ENCODE results near the gene ENTREP3.

The ENTREP3 gene

DNA sequence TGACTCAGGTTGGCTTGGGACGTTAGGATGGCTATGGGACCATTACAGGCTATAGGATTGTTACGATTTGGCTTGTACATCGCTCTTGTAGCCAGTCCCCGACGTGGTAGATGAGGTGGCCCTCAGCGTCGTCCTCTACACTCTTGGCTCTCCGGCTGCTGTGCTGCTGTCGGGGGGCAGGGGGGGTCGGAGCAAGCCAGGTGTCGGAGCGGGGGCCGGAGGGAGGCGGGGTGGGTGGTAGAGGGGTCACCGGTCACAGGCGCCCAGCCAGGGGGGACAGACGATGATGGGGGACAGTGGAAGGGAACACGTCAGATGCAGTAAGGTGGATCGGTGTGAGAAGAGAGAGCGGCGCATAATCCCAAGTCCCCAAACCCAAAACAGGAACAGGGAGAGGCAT is 13.3 kb upstream of the ENTREP3 start:
- no peaks in the 10 kb centered on the region for H3K9me3 ChIP-seq (ENCODE audit: control insufficient read depth, low read length)
- no peak overlapping the region for H2BK5ac ChIP-seq (ENCODE audit: low read depth, low read length, poor library complexity, severe bottlenecking)
- H4K91ac ChIP-seq (ENCODE audit: low read length) = no peak overlapping the region
- no peak overlapping the region for H3K18ac ChIP-seq (ENCODE audit: low read depth in 1 of 2, low read length in 2 of 2)
- no peaks in the 10 kb centered on the region for H3K4me1 ChIP-seq (ENCODE audit: control insufficient read depth, insufficient read depth, low read depth, low read length)
- no peak overlapping the region for H3K4me2 ChIP-seq (ENCODE audit: low read length, poor library complexity, severe bottlenecking)
- no peaks in the 10 kb centered on the region for H3K27me3 ChIP-seq (ENCODE audit: control insufficient read depth in 1 of 2, insufficient read depth in 1 of 2, low read length in 2 of 2)
- no peak overlapping the region for H2AK5ac ChIP-seq (ENCODE audit: low read length, severe bottlenecking)
- H2BK12ac ChIP-seq (ENCODE audit: low read length in 2 of 2) = no peak overlapping the region
- peaks cover 26% of the 10 kb centered on the region for H3K79me1 ChIP-seq (replicated peaks; ENCODE audit: low read length, poor library complexity, severe bottlenecking)
- H3K36me3 ChIP-seq (ENCODE audit: control insufficient read depth in 1 of 2, insufficient read depth in 2 of 2, low read depth in 1 of 2, low read length in 2 of 2) = peaks cover 58 to 77% of the 10 kb centered on the region in 2 experiments
- H3K27ac ChIP-seq (ENCODE audit: low read length, poor library complexity, severe bottlenecking) = no peak overlapping the region
- no peak overlapping the region for H3K4me3 ChIP-seq (ENCODE audit: insufficient read depth in 1 of 2, low read depth in 1 of 2, low read length in 2 of 2)
- no peak overlapping the region for H3K4ac ChIP-seq (ENCODE audit: low read depth in 1 of 2, low read length in 2 of 2)
- no peak overlapping the region for H4K8ac ChIP-seq (ENCODE audit: low read length)
- no peak overlapping the region for H2AFZ ChIP-seq (ENCODE audit: low read depth, low read length)
- no peak overlapping the region for H2BK120ac ChIP-seq (ENCODE audit: low read depth, low read length)
- H3K9ac ChIP-seq (ENCODE audit: low read length) = peak overlapping the region; percentile 47
- no peak overlapping the region for H3K14ac ChIP-seq (ENCODE audit: low read length in 2 of 2)
- no peak for DNase-seq
- H2BK15ac ChIP-seq (ENCODE audit: low read depth, poor library complexity, severe bottlenecking) = no peak overlapping the region
- H3K23ac ChIP-seq (ENCODE audit: low read length in 2 of 2) = no peak overlapping the region
- WGBS = 97% methylated on average over 14 of the region's 21 CpGs

DNA sequence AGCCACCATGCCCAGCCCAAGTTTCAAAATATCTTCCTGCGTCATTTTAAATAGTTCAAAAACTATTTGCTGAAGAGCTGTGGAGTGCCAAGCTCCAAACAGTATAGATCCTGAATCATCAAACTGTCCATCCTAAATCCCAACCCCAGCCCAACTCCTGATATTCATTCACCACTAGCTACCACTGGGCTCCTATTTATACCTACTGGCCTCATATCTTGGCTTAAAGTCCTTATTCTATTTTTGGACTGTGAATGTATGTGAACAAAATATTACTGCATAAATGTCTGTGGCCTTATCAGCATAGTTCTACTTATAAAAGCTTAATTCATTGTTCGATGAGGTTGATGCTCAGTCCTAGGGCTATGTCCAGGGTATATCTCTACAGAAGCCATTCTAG is 12.1 kb upstream of the ENTREP3 start:
- Histone ChIP-seq H3K4me2 (ENCODE audit: low read length, poor library complexity, severe bottlenecking) (no peak overlapping the region), H4K91ac (ENCODE audit: low read length) (no peak overlapping the region), H2AFZ (ENCODE audit: low read depth, low read length) (no peak overlapping the region), H2BK12ac (ENCODE audit: low read length in 2 of 2) (no peak overlapping the region), H2AK5ac (ENCODE audit: low read length, severe bottlenecking) (no peak overlapping the region), H3K4ac (ENCODE audit: low read depth in 1 of 2, low read length in 2 of 2) (no peak overlapping the region), H3K14ac (ENCODE audit: low read length in 2 of 2) (no peak overlapping the region), H3K27me3 (ENCODE audit: control insufficient read depth in 1 of 2, insufficient read depth in 1 of 2, low read length in 2 of 2) (no peaks in the 10 kb centered on the region), H3K18ac (ENCODE audit: low read depth in 1 of 2, low read length in 2 of 2) (no peak overlapping the region), H3K36me3 (ENCODE audit: control insufficient read depth in 1 of 2, insufficient read depth in 2 of 2, low read depth in 1 of 2, low read length in 2 of 2) (peaks cover 65 to 88% of the 10 kb centered on the region in 2 experiments), H2BK120ac (ENCODE audit: low read depth, low read length) (no peak overlapping the region), H2BK15ac (ENCODE audit: low read depth, poor library complexity, severe bottlenecking) (no peak overlapping the region), H3K4me3 (ENCODE audit: insufficient read depth in 1 of 2, low read depth in 1 of 2, low read length in 2 of 2) (no peak overlapping the region), H3K9me3 (ENCODE audit: control insufficient read depth, low read length) (no peaks in the 10 kb centered on the region), H2BK5ac (ENCODE audit: low read depth, low read length, poor library complexity, severe bottlenecking) (no peak overlapping the region), H3K9ac (ENCODE audit: low read length) (peak overlapping the region; percentile 47), H3K79me1 (replicated peaks; ENCODE audit: low read length, poor library complexity, severe bottlenecking) (peaks cover 26% of the 10 kb centered on the region), H3K4me1 (ENCODE audit: control insufficient read depth, insufficient read depth, low read depth, low read length) (no peaks in the 10 kb centered on the region), H3K27ac (ENCODE audit: low read length, poor library complexity, severe bottlenecking) (no peak overlapping the region), H3K23ac (ENCODE audit: low read length in 2 of 2) (no peak overlapping the region), H4K8ac (ENCODE audit: low read length) (no peak overlapping the region)
- WGBS = 100% methylated on average over 2 of the region's 2 CpGs
- no peak for DNase-seq

DNA sequence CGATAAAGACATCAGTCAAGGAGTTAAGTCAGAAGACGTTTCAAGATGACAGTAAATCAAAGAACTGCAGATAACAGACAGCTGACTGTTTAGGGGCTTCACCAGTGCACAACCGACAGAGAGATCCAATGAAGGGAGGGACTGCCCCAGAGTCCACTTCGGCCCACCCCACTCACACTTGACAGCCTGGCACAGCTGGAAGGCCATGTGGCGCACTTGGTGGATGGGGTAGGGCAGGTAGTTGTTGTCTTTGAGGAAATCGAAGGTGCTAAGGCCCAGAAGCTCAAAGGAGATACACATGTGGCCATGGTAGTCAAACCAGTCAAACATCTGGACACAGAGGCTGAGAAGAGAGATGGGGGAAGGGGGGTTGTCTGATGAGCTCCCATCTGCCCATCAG is 11.3 kb upstream of the ENTREP3 start:
- Histone ChIP-seq H3K4me3 (ENCODE audit: insufficient read depth in 1 of 2, low read depth in 1 of 2, low read length in 2 of 2) (no peak overlapping the region), H3K9ac (ENCODE audit: low read length) (no peak overlapping the region), H3K23ac (ENCODE audit: low read length in 2 of 2) (no peak overlapping the region), H3K4me1 (ENCODE audit: control insufficient read depth, insufficient read depth, low read depth, low read length) (peaks cover 1% of the 10 kb centered on the region), H4K91ac (ENCODE audit: low read length) (no peak overlapping the region), H2AK5ac (ENCODE audit: low read length, severe bottlenecking) (no peak overlapping the region), H3K18ac (ENCODE audit: low read depth in 1 of 2, low read length in 2 of 2) (no peak overlapping the region), H4K8ac (ENCODE audit: low read length) (no peak overlapping the region), H2AFZ (ENCODE audit: low read depth, low read length) (no peak overlapping the region), H3K79me1 (replicated peaks; ENCODE audit: low read length, poor library complexity, severe bottlenecking) (peaks cover 26% of the 10 kb centered on the region), H3K36me3 (ENCODE audit: control insufficient read depth in 1 of 2, insufficient read depth in 2 of 2, low read depth in 1 of 2, low read length in 2 of 2) (peaks cover 65 to 85% of the 10 kb centered on the region in 2 experiments), H3K4me2 (ENCODE audit: low read length, poor library complexity, severe bottlenecking) (no peak overlapping the region), H3K9me3 (ENCODE audit: control insufficient read depth, low read length) (no peaks in the 10 kb centered on the region), H2BK5ac (ENCODE audit: low read depth, low read length, poor library complexity, severe bottlenecking) (no peak overlapping the region), H3K4ac (ENCODE audit: low read depth in 1 of 2, low read length in 2 of 2) (no peak overlapping the region), H2BK12ac (ENCODE audit: low read length in 2 of 2) (no peak overlapping the region), H3K27ac (ENCODE audit: low read length, poor library complexity, severe bottlenecking) (no peak overlapping the region), H3K27me3 (ENCODE audit: control insufficient read depth in 1 of 2, insufficient read depth in 1 of 2, low read length in 2 of 2) (no peaks in the 10 kb centered on the region), H3K14ac (ENCODE audit: low read length in 2 of 2) (no peak overlapping the region), H2BK15ac (ENCODE audit: low read depth, poor library complexity, severe bottlenecking) (no peak overlapping the region), H2BK120ac (ENCODE audit: low read depth, low read length) (no peak overlapping the region)
- no peak for DNase-seq
- 90% methylated on average over 4 of the region's 6 CpGs for WGBS

DNA sequence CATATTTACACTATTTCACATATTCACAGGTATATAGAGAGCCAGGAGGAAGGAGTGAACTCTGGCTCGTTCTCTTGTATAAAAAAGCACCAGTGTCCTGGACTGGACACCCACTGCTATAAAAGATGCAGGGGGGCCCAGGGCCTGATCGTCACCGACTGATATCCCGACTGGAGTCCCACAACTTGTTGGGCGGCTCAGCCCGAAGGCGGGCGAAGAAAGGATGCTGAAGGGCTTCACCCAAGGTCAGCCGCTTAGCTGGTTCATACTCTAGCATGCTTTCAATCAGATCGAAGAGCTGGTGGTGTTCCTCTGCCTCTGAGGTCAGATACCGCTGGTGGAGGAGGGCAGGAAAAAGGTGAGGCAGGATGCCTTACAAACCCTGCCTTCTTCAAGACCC is 7.8 kb upstream of the ENTREP3 start:
- 91% methylated on average over 11 of the region's 11 CpGs for WGBS
- Histone ChIP-seq H3K14ac (ENCODE audit: low read length in 2 of 2) (no peak overlapping the region), H3K4me1 (ENCODE audit: control insufficient read depth, insufficient read depth, low read depth, low read length) (peaks cover 12% of the 10 kb centered on the region), H2BK120ac (ENCODE audit: low read depth, low read length) (no peak overlapping the region), H3K36me3 (ENCODE audit: control insufficient read depth in 1 of 2, insufficient read depth in 2 of 2, low read depth in 1 of 2, low read length in 2 of 2) (peaks cover 48 to 73% of the 10 kb centered on the region in 2 experiments), H3K18ac (ENCODE audit: low read depth in 1 of 2, low read length in 2 of 2) (no peak overlapping the region), H3K27ac (ENCODE audit: low read length, poor library complexity, severe bottlenecking) (no peak overlapping the region), H4K8ac (ENCODE audit: low read length) (no peak overlapping the region), H3K4me2 (ENCODE audit: low read length, poor library complexity, severe bottlenecking) (no peak overlapping the region), H3K9me3 (ENCODE audit: control insufficient read depth, low read length) (no peaks in the 10 kb centered on the region), H3K9ac (ENCODE audit: low read length) (peak overlapping the region; percentile 96), H4K91ac (ENCODE audit: low read length) (no peak overlapping the region), H3K79me1 (replicated peaks; ENCODE audit: low read length, poor library complexity, severe bottlenecking) (peaks cover 25% of the 10 kb centered on the region), H2AFZ (ENCODE audit: low read depth, low read length) (no peak overlapping the region), H3K27me3 (ENCODE audit: control insufficient read depth in 1 of 2, insufficient read depth in 1 of 2, low read length in 2 of 2) (no peaks in the 10 kb centered on the region), H2BK15ac (ENCODE audit: low read depth, poor library complexity, severe bottlenecking) (no peak overlapping the region), H2AK5ac (ENCODE audit: low read length, severe bottlenecking) (no peak overlapping the region), H3K4ac (ENCODE audit: low read depth in 1 of 2, low read length in 2 of 2) (no peak overlapping the region), H2BK5ac (ENCODE audit: low read depth, low read length, poor library complexity, severe bottlenecking) (no peak overlapping the region), H3K23ac (ENCODE audit: low read length in 2 of 2) (no peak overlapping the region), H3K4me3 (ENCODE audit: insufficient read depth in 1 of 2, low read depth in 1 of 2, low read length in 2 of 2) (no peak overlapping the region), H2BK12ac (ENCODE audit: low read length in 2 of 2) (no peak overlapping the region)
- no peak for DNase-seq
